HG03039 (cell line): ENCODE measurements around the gene NUTM2D.
"Not testable (repeated sequence)": the region's sequence is repeated elsewhere in the genome, so short reads cannot be mapped to it uniquely, and the experiment has no call there.

ENCODE experiments used
- ATAC-seq: cut with Tn5 transposase; IDR thresholded peaks from one replicate; pipeline ENCODE4 v1.9.1; 2021; ENCODE audit warnings: mild to moderate bottlenecking, moderate library complexity; ENCODE audit not compliant: unreplicated experiment

The NUTM2D gene

GRCh38 chr10:87374091-87374490 is 16.5 kb downstream of the NUTM2D start:
- not testable (repeated sequence) for ATAC-seq

- ATAC-seq = not testable (repeated sequence)
Measured at GRCh38 chr10:87379115-87379514, 21.6 kb downstream of the NUTM2D start.

- ATAC-seq = not testable (repeated sequence)
Measured at GRCh38 chr10:87383149-87383857, 25.8 kb downstream of the NUTM2D start.

GRCh38 chr10:87384283-87384682 is 26.7 kb downstream of the NUTM2D start:
- ATAC-seq = not testable (repeated sequence)

- not testable (repeated sequence) for ATAC-seq
Measured at GRCh38 chr10:87385762-87386360, 28.3 kb downstream of the NUTM2D start.

GRCh38 chr10:87391360-87391759 is 33.8 kb downstream of the NUTM2D start:
- ATAC-seq = not testable (repeated sequence)

- ATAC-seq = not testable (repeated sequence)
Measured at GRCh38 chr10:87396206-87396605, 38.7 kb downstream of the NUTM2D start.

- not testable (repeated sequence) for ATAC-seq
Measured at GRCh38 chr10:87398436-87398835, 40.9 kb downstream of the NUTM2D start.

GRCh38 chr10:87407516-87408467 is 50.2 kb downstream of the NUTM2D start:
- not testable (repeated sequence) for ATAC-seq

- ATAC-seq = not testable (repeated sequence)
Measured at GRCh38 chr10:87413921-87414320, 56.4 kb downstream of the NUTM2D start.
